ENCODE data around the gene IRF4.

Gene IRF4

GRCh38 chr6:360349-360748 is 31.2 kb upstream of the IRF4 start:
- no peak for TF ChIP-seq FOXM1 (IDR thresholded peaks at IDR 0.05; ENCODE audit: borderline replicate concordance, low read depth)
- TF ChIP-seq USF1 (IDR thresholded peaks at IDR 0.05), result no peak
- TF ChIP-seq REST (IDR thresholded peaks at IDR 0.05; ENCODE audit: low read depth), result no peak
- no peak for TF ChIP-seq RAD21 (IDR thresholded peaks at IDR 0.05; ENCODE audit: low read depth)
- TF ChIP-seq EGR1 (IDR thresholded peaks at IDR 0.05), result no peak
- TF ChIP-seq YY1 (IDR thresholded peaks at IDR 0.05; ENCODE audit: low read depth), result no peak
- TF ChIP-seq MAX (IDR thresholded peaks at IDR 0.05), result no peak

GRCh38 chr6:360764-361373 is 30.7 kb upstream of the IRF4 start:
- TF ChIP-seq RAD21 (IDR thresholded peaks at IDR 0.05; ENCODE audit: low read depth) (no peak), CREB1 (IDR thresholded peaks at IDR 0.05; ENCODE audit: low read depth) (no peak), TCF12 (IDR thresholded peaks at IDR 0.05; ENCODE audit: low read depth) (no peak), NFIC (IDR thresholded peaks at IDR 0.05) (no peak), ZBTB7A (IDR thresholded peaks at IDR 0.05; ENCODE audit: low read depth) (no peak), TAF1 (IDR thresholded peaks at IDR 0.05; ENCODE audit: low read depth) (no peak), CEBPB (IDR thresholded peaks at IDR 0.05) (no peak), TEAD4 (IDR thresholded peaks at IDR 0.05) (no peak), MAX (IDR thresholded peaks at IDR 0.05) (no peak), EGR1 (IDR thresholded peaks at IDR 0.05) (no peak), YY1 (IDR thresholded peaks at IDR 0.05; ENCODE audit: low read depth) (no peak), EP300 (IDR thresholded peaks at IDR 0.05; ENCODE audit: borderline replicate concordance) (no peak), REST (IDR thresholded peaks at IDR 0.05; ENCODE audit: low read depth) (no peak), USF1 (IDR thresholded peaks at IDR 0.05) (no peak), FOXM1 (IDR thresholded peaks at IDR 0.05; ENCODE audit: borderline replicate concordance, low read depth) (no peak)

GRCh38 chr6:361411-362132 is 30.0 kb upstream of the IRF4 start:
- TF ChIP-seq RAD21 (IDR thresholded peaks at IDR 0.05; ENCODE audit: low read depth) (no peak), EP300 (IDR thresholded peaks at IDR 0.05; ENCODE audit: borderline replicate concordance) (no peak), YY1 (IDR thresholded peaks at IDR 0.05; ENCODE audit: low read depth) (no peak), CREB1 (IDR thresholded peaks at IDR 0.05; ENCODE audit: low read depth) (no peak), FOXM1 (IDR thresholded peaks at IDR 0.05; ENCODE audit: borderline replicate concordance, low read depth) (no peak), EGR1 (IDR thresholded peaks at IDR 0.05) (no peak), TCF12 (IDR thresholded peaks at IDR 0.05; ENCODE audit: low read depth) (no peak), ZBTB7A (IDR thresholded peaks at IDR 0.05; ENCODE audit: low read depth) (no peak), CEBPB (IDR thresholded peaks at IDR 0.05) (no peak), TEAD4 (IDR thresholded peaks at IDR 0.05) (no peak), REST (IDR thresholded peaks at IDR 0.05; ENCODE audit: low read depth) (no peak), TAF1 (IDR thresholded peaks at IDR 0.05; ENCODE audit: low read depth) (no peak), MAX (IDR thresholded peaks at IDR 0.05) (no peak), NFIC (IDR thresholded peaks at IDR 0.05) (no peak), USF1 (IDR thresholded peaks at IDR 0.05) (no peak)
